Bone marrow (tissue), 2 donors: ENCODE results near the gene CCDC121.
"Not testable (repeated sequence)": the region's sequence is repeated elsewhere in the genome, so short reads cannot be mapped to it uniquely, and the experiment has no call there.

Source experiments
- DNase-seq, 2 donors: peaks; one replicate each; lab custom pipeline; 2025; lab: John Stamatoyannopoulos, UW

Gene CCDC121

DNA sequence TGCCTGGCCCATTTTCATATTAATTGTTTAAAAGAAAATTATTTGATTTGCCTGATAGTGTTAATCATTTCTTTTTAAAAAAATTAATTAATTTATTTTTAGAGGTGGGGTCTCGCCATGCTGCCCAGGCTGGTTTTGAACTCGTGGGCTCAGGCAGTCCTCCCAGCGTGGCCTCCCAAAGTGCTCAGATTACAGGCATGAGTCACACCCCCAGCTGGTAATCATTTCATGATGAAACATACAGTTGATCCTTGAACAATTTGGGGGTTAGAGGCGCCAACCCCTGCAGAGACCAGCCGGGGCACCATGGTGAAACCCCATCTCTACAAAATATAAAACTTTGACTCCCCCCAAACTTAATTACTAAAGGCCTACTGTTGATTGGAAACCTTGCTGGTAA is 8.0 kb upstream of the CCDC121 start:
- DNase-seq: no peak

DNA sequence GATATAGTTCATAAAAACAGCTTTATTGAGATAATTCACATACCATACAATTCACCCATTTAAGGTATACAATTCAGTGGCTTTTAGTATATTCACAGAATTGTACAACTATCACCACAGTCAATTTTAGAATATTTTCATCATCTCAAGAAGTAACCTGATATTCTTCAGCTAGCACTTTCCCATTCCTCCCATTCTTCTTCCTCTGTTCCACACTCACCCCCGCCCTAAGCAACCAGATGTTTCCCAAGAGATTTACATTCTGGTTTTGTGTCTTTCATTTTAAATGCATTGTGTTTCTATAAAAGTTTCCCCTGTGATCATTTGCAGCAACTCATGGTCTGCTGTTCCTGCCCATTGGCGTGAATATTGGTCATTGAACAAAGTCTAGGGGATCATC is 5.5 kb upstream of the CCDC121 start:
- no peak for DNase-seq

DNA sequence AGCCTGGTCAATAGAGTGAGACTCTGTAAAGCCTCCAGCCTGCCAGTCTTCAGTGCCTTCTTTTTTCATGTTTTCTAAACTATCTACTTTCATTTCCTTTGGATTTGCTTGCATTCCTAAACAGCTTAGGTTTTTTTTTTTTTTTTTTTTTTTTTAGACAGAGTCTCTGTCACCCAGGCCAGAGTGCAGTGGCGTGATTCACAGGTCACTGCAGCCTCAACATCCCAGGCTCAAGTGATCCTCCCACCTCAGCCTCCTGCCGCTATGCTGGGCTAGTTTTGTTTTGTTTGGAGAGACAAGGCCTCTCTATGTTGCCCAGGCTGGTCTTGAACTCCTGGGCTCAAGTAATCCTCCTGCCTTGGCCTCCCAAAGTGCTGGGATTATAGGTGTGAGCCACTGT is 1.4 kb upstream of the CCDC121 start:
- DNase-seq: not testable (repeated sequence)

DNA sequence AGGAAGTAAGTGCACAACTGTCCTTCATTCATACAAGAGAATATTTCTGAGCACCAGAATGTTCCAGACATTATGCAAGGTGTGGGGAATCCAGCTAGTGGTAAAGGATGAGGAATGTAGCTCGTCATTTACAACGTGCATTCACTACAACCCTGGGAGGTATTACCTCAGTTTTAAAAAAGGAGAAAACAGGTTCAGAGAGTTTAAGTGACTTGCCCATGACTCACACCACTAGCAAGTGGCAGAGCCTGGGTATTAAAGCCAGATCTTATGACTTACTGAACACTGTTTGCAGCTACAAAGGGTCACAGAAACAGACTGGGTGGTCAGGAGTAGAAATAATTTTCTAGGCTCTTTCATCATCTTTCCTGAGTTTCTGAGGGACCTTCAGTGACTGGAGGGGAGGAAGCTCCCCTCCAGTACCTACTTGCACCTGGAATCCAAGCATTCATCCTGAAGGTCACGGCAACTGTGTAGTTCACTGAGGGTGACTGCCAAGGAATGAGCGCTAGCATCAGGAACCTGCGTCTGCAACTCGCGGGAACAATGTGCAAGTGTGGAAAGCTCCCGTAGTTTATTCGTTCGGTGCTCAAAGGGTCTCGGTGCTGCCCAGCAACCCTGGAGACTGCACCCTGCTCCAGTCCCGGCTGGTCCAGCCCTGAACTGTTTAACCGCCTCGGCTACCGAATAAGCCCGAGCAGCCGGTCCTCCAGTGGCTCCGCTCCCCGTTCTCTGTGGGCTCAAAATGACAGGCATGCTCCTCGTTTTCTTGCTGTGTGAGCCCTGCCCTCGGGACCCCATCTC is 647 bp downstream of the CCDC121 start:
- DNase-seq: peak in 1 of 2 donors; percentile 24

DNA sequence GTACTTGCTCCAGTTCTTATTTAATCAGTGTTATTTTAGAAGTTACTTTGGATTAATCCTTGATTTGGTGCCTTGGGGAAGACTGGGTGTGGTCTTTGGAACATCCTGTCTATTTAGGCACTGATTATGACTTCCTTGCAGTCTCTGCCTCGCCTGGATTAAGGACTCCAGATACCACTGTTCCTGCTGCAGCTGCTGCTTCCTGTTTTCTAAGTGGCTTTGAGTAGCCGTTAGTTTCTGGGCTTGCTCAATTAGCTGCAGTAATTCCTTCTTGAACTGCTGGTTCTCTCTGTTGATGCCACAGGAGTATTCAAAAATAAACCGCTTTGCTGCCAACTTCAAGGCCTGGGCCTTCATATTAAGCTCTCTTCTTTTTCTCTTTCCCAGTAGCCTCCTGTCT is 1.9 kb downstream of the CCDC121 start:
- DNase-seq: peak in 1 of 2 donors; percentile 25

DNA sequence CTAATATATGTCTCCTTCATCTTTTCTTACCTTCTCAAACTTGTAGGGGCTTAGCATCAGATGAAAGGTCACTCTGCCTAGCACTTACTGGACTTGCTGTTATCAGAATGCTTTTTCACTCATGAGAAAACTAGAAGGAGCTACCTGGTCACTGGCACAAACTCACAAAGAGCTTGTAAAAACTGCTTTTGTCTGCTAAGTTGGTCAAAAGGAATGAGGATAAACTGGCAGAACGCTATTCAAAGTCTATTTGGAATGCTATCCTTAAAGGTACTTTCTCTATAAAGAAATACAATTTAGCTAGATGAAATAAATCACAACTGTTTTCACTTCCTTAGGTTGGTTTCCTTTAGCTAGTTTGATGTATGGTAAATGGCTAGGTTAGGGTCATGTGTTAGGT is 2.5 kb downstream of the CCDC121 start:
- DNase-seq: not testable (repeated sequence)

DNA sequence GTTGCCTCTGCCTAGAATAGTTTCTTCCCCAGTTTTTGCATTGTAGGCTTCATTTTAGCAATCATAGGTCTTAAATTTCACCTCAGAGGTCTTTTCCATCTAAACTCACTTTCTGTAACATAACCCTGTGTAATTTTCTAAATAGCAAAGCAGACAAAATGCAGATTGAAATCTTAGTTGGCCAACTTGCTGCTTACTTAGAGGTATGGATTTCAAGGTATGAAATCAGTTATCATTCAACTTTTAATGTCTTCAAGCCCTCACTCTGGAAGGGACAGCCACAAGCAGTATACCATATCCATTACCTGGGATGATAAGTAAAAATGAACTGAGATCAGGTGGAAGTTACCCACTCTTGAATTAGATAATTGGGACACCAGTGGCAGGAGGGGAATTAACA is 3.9 kb downstream of the CCDC121 start:
- DNase-seq: no peak

DNA sequence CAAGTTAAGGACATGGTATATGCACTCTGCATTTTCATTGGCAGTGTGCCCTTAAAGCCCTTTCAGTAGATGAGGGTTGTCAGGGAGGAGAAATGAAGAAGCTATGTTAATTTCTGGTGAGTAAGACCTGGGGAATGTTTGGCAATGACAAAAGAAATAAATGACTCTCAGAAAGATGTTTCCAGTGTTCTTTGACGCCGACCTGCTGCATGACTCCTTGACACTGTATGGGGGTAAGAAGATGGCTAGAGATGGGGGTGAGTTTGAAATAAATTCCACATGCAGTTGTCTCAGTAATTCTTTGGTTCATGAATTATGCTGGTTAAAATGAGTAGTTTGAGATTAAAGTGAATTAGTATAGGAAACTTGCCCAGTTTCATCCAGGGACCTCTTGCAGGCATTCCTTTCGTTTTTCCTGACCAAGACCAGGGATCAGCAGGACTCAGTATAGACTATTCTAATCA is 5.9 kb downstream of the CCDC121 start:
- no peak for DNase-seq

DNA sequence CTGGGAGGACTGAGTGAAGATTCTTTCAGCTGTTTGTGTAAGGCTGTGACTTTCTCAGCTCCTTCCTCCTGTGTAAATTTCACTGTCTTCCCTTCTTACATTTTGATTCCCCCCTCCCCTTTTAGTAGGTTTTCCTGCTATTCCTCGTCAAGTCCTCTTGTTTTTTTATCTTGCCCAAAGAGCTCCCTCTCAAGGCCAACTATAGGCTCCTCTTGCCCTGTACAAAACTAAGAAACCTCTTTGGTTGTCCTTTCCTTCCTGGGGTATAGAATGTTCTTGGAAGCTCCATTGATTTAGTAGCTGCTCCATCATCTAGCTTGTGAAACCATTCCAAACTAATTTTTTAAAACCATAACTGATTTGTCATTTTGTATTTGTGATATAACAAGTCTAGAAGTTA is 7.3 kb downstream of the CCDC121 start:
- DNase-seq: no peak

DNA sequence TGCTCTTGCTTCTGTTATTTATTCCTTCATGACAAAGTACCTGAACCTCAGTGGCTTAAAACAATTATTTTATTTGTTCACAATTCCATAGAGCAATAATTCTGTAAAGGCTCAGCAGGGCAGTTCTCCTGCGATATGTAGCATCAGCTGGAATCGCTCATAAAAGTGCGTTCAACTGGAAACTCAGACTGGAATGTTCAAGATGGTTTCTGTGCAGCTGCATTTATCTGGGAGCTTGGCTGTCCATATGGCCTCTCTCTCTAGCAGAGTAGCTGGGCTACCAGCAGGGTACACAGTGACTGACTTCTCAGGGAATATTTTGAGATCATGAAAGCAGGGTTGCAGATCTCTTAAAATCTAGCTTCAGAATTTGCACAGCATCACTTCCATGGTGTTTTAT is 13.5 kb downstream of the CCDC121 start:
- no peak for DNase-seq

DNA sequence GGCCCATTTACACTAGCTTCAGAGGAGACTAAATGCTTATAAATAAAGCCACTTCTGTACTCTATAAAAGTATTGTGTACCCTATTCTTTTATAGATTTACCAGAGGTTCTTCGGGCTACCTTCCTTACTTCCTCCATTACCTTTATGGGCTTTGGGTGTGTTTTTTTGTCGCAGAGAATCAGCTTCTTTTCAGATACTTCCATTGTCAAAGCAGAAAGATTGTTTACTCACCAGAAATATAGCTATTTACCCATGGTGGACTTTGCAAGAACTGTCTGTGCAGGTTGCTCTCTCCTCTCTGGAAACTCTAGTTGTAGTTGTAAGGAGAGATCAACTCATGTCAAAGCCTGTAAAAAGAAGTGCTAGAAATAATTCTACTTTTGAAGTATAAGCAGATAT is 14.8 kb downstream of the CCDC121 start:
- no peak for DNase-seq

DNA sequence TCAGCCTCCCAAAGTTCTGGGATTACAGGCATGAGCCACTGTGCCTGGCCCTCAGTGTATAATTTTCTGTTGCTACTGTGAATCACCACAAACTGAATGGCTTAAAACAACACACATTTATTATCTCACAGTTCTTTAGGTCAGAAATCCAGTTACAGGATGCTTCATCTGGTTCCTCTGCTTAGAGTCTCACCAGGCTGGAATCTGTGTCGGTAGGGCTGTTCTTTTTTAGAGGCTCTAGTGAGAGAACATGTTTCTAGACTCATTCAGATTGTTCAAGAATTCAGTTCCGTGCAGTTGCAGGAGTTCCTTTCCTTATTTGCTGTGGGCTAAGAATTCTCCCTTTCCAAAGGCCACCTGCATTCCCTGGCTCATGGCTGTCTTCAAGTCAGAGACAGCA is 22.2 kb downstream of the CCDC121 start:
- DNase-seq: no peak

DNA sequence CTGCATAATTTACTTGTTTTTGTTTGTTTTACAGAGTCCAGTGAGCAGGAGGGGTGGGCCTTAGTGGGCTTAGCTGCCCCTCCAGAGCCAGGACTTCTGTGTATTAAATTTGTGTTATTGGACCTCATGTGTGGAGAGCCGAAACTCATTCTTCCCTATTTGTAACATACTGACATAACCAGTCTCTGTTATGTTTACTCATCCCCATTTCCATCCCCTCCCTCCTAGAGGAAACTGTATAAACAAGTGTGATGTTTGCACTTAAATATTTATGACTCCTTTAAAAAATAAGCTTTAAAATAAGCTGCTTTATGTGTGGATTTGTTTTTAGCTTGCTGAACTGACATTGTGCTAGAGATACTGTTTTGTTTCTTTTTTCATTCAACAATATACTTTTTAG is 32.2 kb downstream of the CCDC121 start:
- no peak for DNase-seq

DNA sequence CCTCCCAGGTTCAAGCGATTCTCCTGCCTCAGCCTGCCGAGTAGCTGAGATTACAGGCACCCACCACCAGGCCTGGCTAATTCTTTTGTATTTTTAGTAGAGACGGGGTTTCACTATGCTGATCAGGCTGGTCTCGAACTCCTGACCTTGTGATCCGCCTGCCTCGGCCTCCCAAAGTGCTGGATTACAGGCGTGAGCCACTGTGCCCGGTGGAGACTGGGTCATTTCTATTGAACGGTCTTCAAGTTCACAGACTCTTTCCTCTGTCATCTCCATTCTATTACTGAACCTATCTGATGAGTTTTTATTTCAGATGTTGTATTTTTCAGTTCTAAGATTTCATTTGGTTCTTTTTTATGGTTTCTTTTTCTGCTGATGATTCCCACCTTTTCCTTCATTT is 33.4 kb downstream of the CCDC121 start:
- not testable (repeated sequence) for DNase-seq

DNA sequence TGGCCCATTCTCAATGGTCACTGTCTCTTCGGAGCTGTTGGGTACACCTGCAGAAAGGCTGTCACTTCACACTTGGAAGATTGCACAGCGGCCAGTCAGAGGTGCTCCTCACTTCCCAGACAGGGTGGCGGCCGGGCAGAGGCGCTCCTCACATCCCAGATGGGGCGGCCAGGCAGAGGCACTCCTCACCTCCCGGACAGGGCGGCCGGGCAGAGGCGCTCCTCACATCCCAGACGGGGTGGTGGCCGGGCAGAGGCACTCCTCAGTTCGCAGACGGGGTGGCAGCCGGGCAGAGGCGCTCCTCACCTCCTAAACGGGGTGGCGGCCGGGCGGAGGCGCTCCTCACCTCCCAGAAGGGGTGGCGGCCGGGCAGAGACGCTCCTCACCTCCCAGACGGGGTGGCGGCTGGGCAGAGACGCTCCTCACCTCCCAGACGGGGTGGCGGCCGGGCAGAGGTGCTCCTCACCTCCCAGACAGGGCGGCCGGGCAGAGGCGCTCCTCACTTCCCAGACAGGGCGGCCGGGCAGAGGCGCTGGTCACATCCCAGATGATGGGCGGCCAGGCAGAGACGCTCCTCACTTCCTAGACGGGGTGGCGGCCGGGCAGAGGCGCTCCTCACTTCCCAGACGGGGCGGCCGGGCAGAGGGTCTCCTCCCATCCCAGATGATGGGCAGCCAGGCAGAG is 34.6 kb downstream of the CCDC121 start:
- not testable (repeated sequence) for DNase-seq

DNA sequence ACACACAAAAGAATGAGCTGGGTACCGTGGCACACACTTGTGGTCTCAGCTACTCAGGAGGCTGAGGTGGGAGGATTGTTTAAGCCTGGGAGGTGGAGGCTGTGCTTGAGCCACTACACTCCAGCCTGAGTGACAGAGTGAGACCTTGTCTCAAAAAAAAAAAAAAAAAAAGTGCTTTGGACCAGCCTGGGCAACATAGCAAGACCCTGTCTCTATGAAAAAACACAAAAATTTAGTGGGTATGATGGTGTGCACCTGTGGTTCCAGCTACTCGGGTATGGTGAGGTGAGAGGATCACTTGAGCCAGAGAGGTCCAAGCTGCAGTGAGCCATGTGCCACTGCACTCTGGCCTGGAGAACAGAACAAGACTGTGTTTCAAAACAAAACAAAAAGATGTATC is 35.6 kb downstream of the CCDC121 start:
- DNase-seq: no peak

DNA sequence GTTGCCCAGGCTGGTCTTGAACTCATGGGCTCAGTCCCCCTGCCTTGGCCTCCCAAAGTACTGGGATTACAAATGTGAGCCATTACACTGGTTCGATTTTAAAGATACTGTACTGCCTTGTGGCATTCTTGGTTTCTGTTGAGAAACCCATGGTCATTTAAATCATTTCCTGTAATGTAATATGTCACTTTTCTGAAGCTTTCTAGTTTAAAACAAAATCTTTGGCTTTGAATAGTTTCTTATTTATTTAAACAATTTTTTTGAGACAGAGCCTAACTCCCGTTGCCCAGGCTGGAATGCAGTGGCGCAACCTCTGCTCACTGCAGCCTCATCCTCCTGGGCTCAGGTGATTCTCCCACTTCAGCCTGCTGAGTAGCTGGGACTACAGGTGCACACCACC is 37.1 kb downstream of the CCDC121 start:
- DNase-seq: no peak

DNA sequence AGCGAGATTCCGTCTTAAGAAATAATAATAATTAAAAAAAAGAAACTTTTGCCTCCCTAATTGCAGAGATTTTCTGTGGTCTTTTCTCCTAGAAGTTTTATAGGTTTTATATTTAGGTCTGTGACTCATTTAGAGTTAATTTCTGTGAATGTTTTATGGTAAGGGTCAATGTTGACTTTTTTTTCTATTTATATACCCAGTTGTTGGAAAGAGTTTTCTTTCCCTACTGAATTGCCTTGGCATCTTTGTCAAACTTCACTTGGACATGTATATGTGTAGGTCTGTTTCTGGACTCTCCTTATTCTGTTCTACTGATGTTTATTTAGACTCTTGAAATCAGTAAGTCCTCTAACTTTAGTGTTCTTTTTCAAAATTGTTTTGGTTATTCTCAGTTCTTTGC is 40.5 kb downstream of the CCDC121 start:
- no peak for DNase-seq

DNA sequence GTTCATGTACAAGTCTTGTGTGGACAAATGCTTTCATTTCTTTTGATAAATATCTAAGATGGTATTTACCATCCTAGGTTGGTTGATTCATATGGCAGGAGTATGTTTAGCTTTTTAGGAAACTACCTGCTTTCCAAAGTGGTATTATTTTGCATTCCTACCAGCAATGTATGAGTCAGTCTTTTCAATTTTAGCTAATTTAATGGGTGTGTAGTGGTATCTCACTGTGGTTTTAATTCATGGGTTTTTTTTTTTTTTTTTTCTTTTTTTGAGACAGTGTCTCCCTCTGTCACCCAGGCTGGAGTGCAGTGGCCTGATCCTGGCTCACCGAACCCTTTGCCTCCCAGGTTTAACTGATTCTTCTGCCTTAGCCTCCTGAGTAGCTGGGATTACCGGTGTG is 41.8 kb downstream of the CCDC121 start:
- no peak for DNase-seq

DNA sequence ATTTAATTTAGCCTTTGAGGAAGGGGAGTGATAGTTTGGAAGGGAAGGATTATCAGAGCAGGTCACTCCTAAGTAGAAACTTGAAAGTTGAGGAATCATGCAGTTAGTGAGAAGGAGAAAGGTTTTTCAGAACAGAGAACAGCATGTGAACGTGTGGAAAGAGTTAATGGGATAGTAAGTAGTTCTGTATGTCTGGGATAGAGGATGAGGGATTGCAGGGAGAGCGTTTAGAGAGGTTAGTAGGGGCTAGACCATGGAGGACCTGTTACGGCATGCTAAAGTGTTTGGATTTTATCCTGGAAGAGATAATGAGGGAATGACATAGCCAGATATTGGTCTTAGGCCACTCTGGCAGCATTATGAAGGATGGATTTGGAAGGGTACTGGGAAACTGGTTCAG is 44.2 kb downstream of the CCDC121 start:
- DNase-seq: no peak

DNA sequence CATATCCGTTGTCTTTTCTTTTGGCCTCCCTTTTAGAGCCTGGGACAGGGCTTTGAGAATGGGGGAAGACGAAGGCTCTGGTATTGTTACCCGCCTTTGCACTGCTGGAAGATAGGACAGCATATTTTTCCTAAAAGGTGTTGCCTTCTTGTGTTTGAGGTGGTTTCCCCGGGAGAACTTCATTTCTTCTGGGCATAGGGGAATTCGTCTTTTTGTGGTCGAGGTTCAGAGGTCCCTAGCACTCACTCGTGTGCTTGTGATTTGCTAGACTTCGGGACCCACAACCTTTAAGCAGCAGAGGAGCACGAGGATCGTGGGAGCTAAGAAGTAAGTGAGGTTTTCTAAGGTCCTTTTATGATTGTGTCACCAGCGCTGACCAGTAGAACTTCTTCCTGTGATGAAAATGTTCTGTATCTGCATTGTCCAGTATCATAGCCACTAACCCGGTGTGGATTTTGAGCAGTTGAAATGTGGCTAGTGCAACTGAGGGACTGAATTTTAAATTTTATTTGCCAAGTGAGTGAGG is 45.4 kb downstream of the CCDC121 start:
- no peak for DNase-seq

DNA sequence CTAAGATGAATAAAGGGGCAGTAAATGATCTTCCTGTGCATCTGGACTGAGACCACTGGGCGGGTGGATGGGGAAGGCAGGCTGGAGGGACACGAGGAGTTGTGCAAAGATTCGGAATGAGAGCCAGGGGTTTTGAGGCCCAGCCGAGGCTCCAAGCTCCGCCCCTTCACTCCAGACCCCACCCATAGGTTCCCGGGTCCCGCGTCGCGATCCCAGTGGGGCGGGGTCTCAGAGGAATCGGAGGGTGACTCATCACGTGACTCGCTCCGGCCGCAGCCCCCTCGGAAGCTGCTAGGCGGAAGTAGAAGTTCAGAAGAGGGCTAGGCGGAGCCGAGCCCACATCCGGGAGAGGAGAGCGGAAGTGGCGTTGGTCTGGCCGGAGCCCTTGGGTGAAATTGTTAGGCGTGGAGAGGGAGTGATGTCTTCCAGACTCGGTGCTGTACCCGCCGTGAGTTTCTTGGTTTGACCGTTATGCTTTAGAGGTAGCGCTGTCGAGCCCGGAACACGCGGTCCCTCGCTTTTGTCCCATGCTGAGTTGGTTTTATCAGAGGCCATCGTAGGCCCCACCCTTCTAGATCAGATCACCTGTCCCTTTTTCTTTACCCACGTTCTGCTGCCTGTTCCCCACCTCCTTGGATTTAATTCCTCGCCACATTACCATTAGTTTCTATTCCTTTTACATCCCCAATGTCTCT is 46.0 kb downstream of the CCDC121 start, which contains the start of gene ZNF512:
ZNF512 (plus strand) TSS at position 348 of the 695 bp plus-strand sequence; CDS start at position 419, 71 bp downstream.
- DNase-seq: peak; percentile 70 to 88
